Medulla oblongata (tissue), 1 donor: ENCODE measurements around the gene ADGRV1.
A peak's percentile ranks its signal among the peaks of the same experiment; 100 is the strongest.
"Not testable (repeated sequence)": the region's sequence is repeated elsewhere in the genome, so short reads cannot be mapped to it uniquely, and the experiment has no call there.

Experiments
- DNase-seq: peaks from one replicate; pipeline ENCODE4 v3.0.0-alpha.2; 2015; ENCODE audit errors: extremely low spot score

Gene ADGRV1

GRCh38 chr5:90654215-90654614, 95.6 kb downstream of the ADGRV1 start:
- DNase-seq: no peak

GRCh38 chr5:90655423-90655822, 96.8 kb downstream of the ADGRV1 start:
- no peak for DNase-seq

GRCh38 chr5:90657030-90657429, 98.4 kb downstream of the ADGRV1 start:
- DNase-seq: no peak

GRCh38 chr5:90657788-90658187, 99.2 kb downstream of the ADGRV1 start:
- DNase-seq: no peak

GRCh38 chr5:90658620-90659019, 100.0 kb downstream of the ADGRV1 start:
- no peak for DNase-seq

GRCh38 chr5:90668079-90668565, 109.5 kb downstream of the ADGRV1 start:
- not testable (repeated sequence) for DNase-seq

- DNase-seq: no peak
Measured at GRCh38 chr5:90675222-90675621, 116.6 kb downstream of the ADGRV1 start.

GRCh38 chr5:90680921-90681563, 122.4 kb downstream of the ADGRV1 start:
- peak; percentile 12 for DNase-seq

- DNase-seq: no peak
Measured at GRCh38 chr5:90682278-90682677, 123.7 kb downstream of the ADGRV1 start.

- DNase-seq: no peak
Measured at GRCh38 chr5:90685425-90686022, 126.9 kb downstream of the ADGRV1 start.

GRCh38 chr5:90686363-90686762, 127.8 kb downstream of the ADGRV1 start:
- not testable (repeated sequence) for DNase-seq

GRCh38 chr5:90687458-90687857, 128.9 kb downstream of the ADGRV1 start:
- not testable (repeated sequence) for DNase-seq

GRCh38 chr5:90689064-90689463, 130.5 kb downstream of the ADGRV1 start:
- no peak for DNase-seq

GRCh38 chr5:90690307-90690706, 131.7 kb downstream of the ADGRV1 start:
- no peak for DNase-seq

GRCh38 chr5:90691533-90691932, 132.9 kb downstream of the ADGRV1 start:
- no peak for DNase-seq

- DNase-seq: no peak
Measured at GRCh38 chr5:90696153-90696552, 137.6 kb downstream of the ADGRV1 start.

GRCh38 chr5:90700299-90700698, 141.7 kb downstream of the ADGRV1 start:
- DNase-seq: no peak

GRCh38 chr5:90703932-90704331, 145.3 kb downstream of the ADGRV1 start:
- DNase-seq: no peak

GRCh38 chr5:90707698-90708097, 149.1 kb downstream of the ADGRV1 start:
- no peak for DNase-seq

GRCh38 chr5:90709323-90710155, 150.9 kb downstream of the ADGRV1 start:
- peak; percentile 56 for DNase-seq

GRCh38 chr5:90718387-90718786, 159.8 kb downstream of the ADGRV1 start:
- no peak for DNase-seq

GRCh38 chr5:90739567-90739966, 181.0 kb downstream of the ADGRV1 start:
- DNase-seq: no peak
